HepG2 (cell line): ENCODE data around the gene SRGAP3. TPM values are rescaled to one million over a fixed set of nuclear protein-coding genes. Genes with fewer than 3 reads are reported as not detected.

Experiments used
- ATAC-seq: fragments of 200-7000 bp; cut with Tn5 transposase; 3 replicates; pipeline ENCODE4 v1.9.1; 2020; ENCODE audit warnings: mild to moderate bottlenecking, moderate library complexity
- BruUV-seq: library from RNA; stranded (reverse); fragments of 400-500 nt; replicated peaks from 2 replicates; lab custom pipeline; 2021; lab: Mats Ljungman, UMichigan
- CTCF ChIA-PET: fragments of 300-600 bp; formaldehyde crosslinking; extraction: SDS; loops from one replicate; lab custom pipeline; 2021; ENCODE audit warnings: low total read pairs, inconsistent platforms, low intra/inter-chr PET ratio; lab: Yijun Ruan, JAX
- POLR2A ChIA-PET: fragments of 350-600 bp; sonication (Branson Sonifier 250); formaldehyde crosslinking; loops from one replicate; lab custom pipeline; 2020; ENCODE audit warnings: antibody characterized with exemption, inconsistent platforms; lab: Yijun Ruan, JAX
- DNase-seq: peaks from one replicate; pipeline ENCODE4 v3.0.0-alpha.2; 2015; ENCODE audit warnings: low spot score
- FAIRE-seq: peaks from 3 replicates; lab custom pipeline; 2011; peaks lifted over from hg19 to GRCh38; lab: Jason Lieb, UNC
- H2AFZ ChIP-seq: one replicate; pipeline ENCODE4 v1.6.1; 2011; ENCODE audit warnings: low read length, inconsistent platforms
- H3K27ac ChIP-seq: fragments of 300-600 bp; 3 replicates; pipeline ENCODE4 v1.8.0; 2011; ENCODE audit warnings: mixed run types, mild to moderate bottlenecking, mixed read lengths, low read length, inconsistent platforms; ENCODE audit not compliant: insufficient read depth; ENCODE audit errors: extremely low read length
- H3K27me3 ChIP-seq, 2 experiments: fragments of 200-600 bp in 1 of 2; 2 replicates in 1 of 2; 3 replicates in 1 of 2; pipeline versions ENCODE4 v1.6.0 to v1.8.0; 2011; ENCODE audit warnings: low read length in 2 of 2, mild to moderate bottlenecking in 2 of 2, moderate library complexity in 2 of 2, inconsistent platforms in 1 of 2; ENCODE audit not compliant: insufficient read depth in 2 of 2, control insufficient read depth in 1 of 2
- H3K36me3 ChIP-seq, 2 experiments: fragments of 200-600 bp in 1 of 2; replicated peaks in 1 of 2; 2 replicates in 1 of 2; 3 replicates in 1 of 2; pipeline versions ENCODE4 v1.5.1 to v1.8.0; 2011; ENCODE audit warnings: low read length in 2 of 2, inconsistent platforms in 1 of 2; ENCODE audit not compliant: insufficient read depth in 2 of 2, control insufficient read depth in 1 of 2
- H3K4me1 ChIP-seq: 2 replicates; pipeline ENCODE4 v1.5.1; 2012; ENCODE audit warnings: low read length, inconsistent platforms; ENCODE audit not compliant: insufficient read depth
- H3K4me2 ChIP-seq: 2 replicates; pipeline ENCODE4 v1.6.0; 2011; ENCODE audit warnings: low read depth, low read length, inconsistent platforms
- H3K4me3 ChIP-seq, 3 experiments: fragments of 200-600 bp in 1 of 3; sonication (generic), shearing (Covaris generic) in 1 of 3; replicated peaks in 1 of 3; 2 replicates each; pipeline ENCODE4 v1.5.1; 2011 to 2016; ENCODE audit warnings: low read length in 3 of 3, inconsistent platforms in 2 of 3, low read depth in 2 of 3, mild to moderate bottlenecking in 2 of 3, control low read depth in 1 of 3, mixed read lengths in 1 of 3; ENCODE audit not compliant: insufficient read depth in 1 of 3
- H3K79me2 ChIP-seq: one replicate; pipeline ENCODE4 v1.6.1; 2011; ENCODE audit warnings: low read length, inconsistent platforms; ENCODE audit not compliant: insufficient read depth
- H3K9ac ChIP-seq: 2 replicates; pipeline ENCODE4 v1.6.0; 2011; ENCODE audit warnings: mild to moderate bottlenecking, low read depth, low read length, inconsistent platforms; ENCODE audit not compliant: insufficient read depth
- H3K9me3 ChIP-seq: 2 replicates; pipeline ENCODE4 v1.5.1; 2012; ENCODE audit warnings: mild to moderate bottlenecking, low read length
- H4K20me1 ChIP-seq: 2 replicates; pipeline ENCODE4 v1.6.0; 2011; ENCODE audit warnings: inconsistent platforms, mild to moderate bottlenecking, low read length, moderate library complexity; ENCODE audit not compliant: insufficient read depth
- FOXO1 ChIP-seq: sonication (generic); formaldehyde crosslinking; IDR thresholded peaks from 2 replicates; pipeline ENCODE4 v1.4.0; 2020; ENCODE audit warnings: missing genetic modification reagents
- GMEB2 ChIP-seq: IDR thresholded peaks from 2 replicates; pipeline ENCODE4 v1.6.1; 2016; ENCODE audit warnings: missing biosample characterization, missing genetic modification reagents, low read depth
- HOXA7 ChIP-seq: sonication (generic); formaldehyde crosslinking; IDR thresholded peaks from 2 replicates; pipeline ENCODE4 v1.8.1; 2022; ENCODE audit warnings: mild to moderate bottlenecking, missing genetic modification reagents, moderate library complexity
- POGK ChIP-seq: sonication (generic); formaldehyde crosslinking; conservative IDR thresholded peaks from 2 replicates; pipeline ENCODE4 v1.8.0; 2022; ENCODE audit warnings: mild to moderate bottlenecking, moderate library complexity, missing genetic modification reagents
- SSRP1 ChIP-seq: IDR thresholded peaks from 2 replicates; pipeline ENCODE4 v1.6.1; 2016; ENCODE audit warnings: control low read depth
- ZBTB20 ChIP-seq: sonication (generic); formaldehyde crosslinking; IDR thresholded peaks from 2 replicates; pipeline ENCODE4 v1.8.1; 2023; ENCODE audit warnings: missing genetic modification reagents, low read depth, mild to moderate bottlenecking, borderline replicate concordance
- ZNF329 ChIP-seq: sonication (generic); formaldehyde crosslinking; IDR thresholded peaks from 2 replicates; pipeline ENCODE4 v1.9.0; 2021; ENCODE audit warnings: low read depth, mild to moderate bottlenecking, missing genetic modification reagents
- ZNF552 ChIP-seq: sonication (generic); formaldehyde crosslinking; IDR thresholded peaks from 2 replicates; pipeline ENCODE4 v1.9.0; 2022; ENCODE audit warnings: missing genetic modification reagents, mild to moderate bottlenecking, borderline replicate concordance
- ZNF576 ChIP-seq: sonication (generic); formaldehyde crosslinking; IDR thresholded peaks from 2 replicates; pipeline ENCODE4 v1.4.0; 2020; ENCODE audit warnings: mild to moderate bottlenecking, missing genetic modification reagents
- ZNF75D ChIP-seq: sonication (generic); formaldehyde crosslinking; IDR thresholded peaks from 2 replicates; pipeline ENCODE4 v1.8.1; 2023; ENCODE audit warnings: missing genetic modification reagents, mild to moderate bottlenecking, borderline replicate concordance
- ZNF878 ChIP-seq: sonication (generic); formaldehyde crosslinking; IDR thresholded peaks from 2 replicates; pipeline ENCODE4 v1.8.1; 2023; ENCODE audit warnings: mild to moderate bottlenecking, missing genetic modification reagents, moderate library complexity
- ZSCAN25 ChIP-seq: sonication (generic); formaldehyde crosslinking; IDR thresholded peaks from 2 replicates; pipeline ENCODE4 v1.8.0; 2022; ENCODE audit warnings: mild to moderate bottlenecking, missing genetic modification reagents
- WGBS: methylation state at CpG from one replicate; pipeline ENCODE4 v1.1.6; 2017; ENCODE audit warnings: low lambda C conversion rate; 5-methylcytosine and 5-hydroxymethylcytosine counted together
- in situ Hi-C: cut with HindIII; loops from 2 replicates; pipeline ENCODE4 v1.10.0; 2017; ENCODE audit warnings: low pct_unique_long_range_greater_than_20kb; ENCODE audit not compliant: extremely low pct_ligation_motif_present
- intact Hi-C: fragments of 100-400 bp; cut with micrococcal nuclease; formaldehyde crosslinking; loops from one replicate; pipeline ENCODE4 v1.10.0; 2022; ENCODE audit not compliant: unreplicated experiment
- polyA plus RNA-seq, 8 experiments: library from polyadenylated mRNA; depleted of rRNA in 3 of 8; stranded (reverse) in 7 of 8; unstranded in 1 of 8; fragments of >200 nt; fragmentation: Illumina TruSeq in 4 of 8; extraction: Trizol in 4 of 8; gene quantifications; 2 replicates each; pipeline versions ENCODE4 v1.2.1 to v1.2.3, GENCODE V29; 2011 to 2016; ENCODE audit warnings: low read depth in 4 of 8, missing spikeins in 1 of 8, mixed read lengths in 1 of 8; ENCODE audit not compliant: insufficient read depth in 1 of 8
- total RNA-seq, 5 experiments: library from RNA; depleted of rRNA; stranded (reverse); fragments of >200 nt; fragmentation: Illumina TruSeq; extraction: Trizol; gene quantifications; 2 replicates each; pipeline ENCODE4 v1.2.3, GENCODE V29; 2016; ENCODE audit warnings: low read depth in 1 of 5
- TF ChIP-seq, protein P1 (sequence below): sonication (generic); formaldehyde crosslinking; IDR thresholded peaks from 2 replicates; pipeline ENCODE4 v1.4.0; 2020; ENCODE audit warnings: mild to moderate bottlenecking, missing genetic modification reagents, borderline replicate concordance

The SRGAP3 gene
- total and polyA plus RNA-seq, 2 of the 13 experiments (the other 11 are each of a cell fraction or from before 2014, with no cell fraction given), result 1.2 to 1.4 TPM

GRCh38 chr3:9075762-9076161, 173.7 kb downstream of the SRGAP3 start (continued):
- TF ChIP-seq POGK (CRISPR knock-in tag) (no peak), ZNF878 (CRISPR knock-in tag) (no peak)

DNA sequence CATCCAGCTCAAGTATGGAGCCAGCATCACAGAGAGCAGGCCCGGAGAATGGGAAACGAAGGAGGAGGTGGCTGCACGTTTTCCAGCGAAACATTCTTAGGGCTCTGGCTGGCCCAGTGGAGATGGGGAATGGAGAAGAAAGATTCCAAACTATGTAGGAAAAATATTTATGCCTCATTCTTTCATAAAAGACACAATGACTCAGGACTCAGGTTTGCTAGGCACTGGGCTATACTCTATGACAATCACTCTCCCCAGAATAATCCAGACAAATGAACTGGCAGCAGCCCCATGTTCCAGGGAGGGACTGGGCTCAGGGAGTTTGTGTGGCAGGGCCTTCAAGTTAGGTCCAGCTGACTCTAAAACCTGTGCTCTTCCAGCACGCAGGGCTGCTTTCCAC, 175.4 kb downstream of the SRGAP3 start:
- Histone ChIP-seq H3K4me2 (no peak overlapping the region), H3K4me1 (no peaks in the 10 kb centered on the region), H3K27me3 (no peaks in the 10 kb centered on the region; a peak in 1 of 5 replicates), H3K9me3 (no peaks in the 10 kb centered on the region), H3K27ac (no peak overlapping the region), H2AFZ (no peak overlapping the region), H3K4me3 (no peak overlapping the region), H3K36me3 (no peaks in the 10 kb centered on the region), H4K20me1 (no peaks in the 10 kb centered on the region), H3K9ac (no peak overlapping the region), H3K79me2 (no peaks in the 10 kb centered on the region)
- POLR2A ChIA-PET, result no interaction called here
- intact Hi-C loops, result no loop called here
- DNase-seq, result no peak
- CTCF ChIA-PET, result no interaction called here
- ATAC-seq, result no peak
- WGBS, result 35% methylated on average over 5 of the region's 5 CpGs
- in situ Hi-C loops, result no loop called here
- BruUV-seq, result no TSS peak
- no peak for FAIRE-seq
- no peak for TF ChIP-seq ZBTB20 (CRISPR knock-in tag)
- TF ChIP-seq FOXO1 (CRISPR knock-in tag), result no peak
- no peak for TF ChIP-seq GMEB2 (CRISPR knock-in tag)
- no peak for TF ChIP-seq ZNF576 (CRISPR knock-in tag)
- no peak for TF ChIP-seq ZNF552 (CRISPR knock-in tag)
- no peak for TF ChIP-seq HOXA7
- TF ChIP-seq, protein P1, sequence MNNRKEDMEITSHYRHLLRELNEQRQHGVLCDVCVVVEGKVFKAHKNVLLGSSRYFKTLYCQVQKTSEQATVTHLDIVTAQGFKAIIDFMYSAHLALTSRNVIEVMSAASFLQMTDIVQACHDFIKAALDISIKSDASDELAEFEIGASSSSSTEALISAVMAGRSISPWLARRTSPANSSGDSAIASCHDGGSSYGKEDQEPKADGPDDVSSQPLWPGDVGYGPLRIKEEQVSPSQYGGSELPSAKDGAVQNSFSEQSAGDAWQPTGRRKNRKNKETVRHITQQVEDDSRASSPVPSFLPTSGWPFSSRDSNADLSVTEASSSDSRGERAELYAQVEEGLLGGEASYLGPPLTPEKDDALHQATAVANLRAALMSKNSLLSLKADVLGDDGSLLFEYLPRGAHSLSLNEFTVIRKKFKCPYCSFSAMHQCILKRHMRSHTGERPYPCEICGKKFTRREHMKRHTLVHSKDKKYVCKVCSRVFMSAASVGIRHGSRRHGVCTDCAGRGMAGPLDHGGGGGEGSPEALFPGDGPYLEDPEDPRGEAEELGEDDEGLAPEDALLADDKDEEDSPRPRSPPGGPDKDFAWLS, result no peak
- TF ChIP-seq SSRP1 (CRISPR knock-in tag), result no peak
- TF ChIP-seq ZNF329 (CRISPR knock-in tag), result no peak
- TF ChIP-seq ZSCAN25 (CRISPR knock-in tag), result no peak
- no peak for TF ChIP-seq ZNF75D (CRISPR knock-in tag)
